T-cell (primary cell): ENCODE results near the gene PMF1. TPM values are rescaled to one million over a fixed set of nuclear protein-coding genes. Genes with fewer than 3 reads are reported as not detected.

Experiments
- ATAC-seq, 4 experiments: fragments of 200-7000 bp in 3 of 4; fragments of 150-1000 bp in 1 of 4; cut with Tn5 transposase; replicated peaks in 1 of 4; 1 replicate in 3 of 4; 2 replicates in 1 of 4; pipeline ENCODE4 v1.10.0; 2021; ENCODE audit warnings: moderate library complexity in 3 of 4, mild to moderate bottlenecking in 2 of 4, moderate number of reproducible peaks in 1 of 4
- CTCF ChIA-PET, 2 donors: fragments of 300-600 bp; sonication (Branson Sonifier 250); formaldehyde crosslinking; loops; one replicate each; lab custom pipeline; 2022; ENCODE audit warnings: antibody characterized with exemption in 2 of 2; lab: Charles Lee
- POLR2A ChIA-PET, 2 donors: fragments of 300-600 bp; sonication (Branson Sonifier 250); formaldehyde crosslinking; loops; one replicate each; lab custom pipeline; 2022; ENCODE audit warnings: antibody characterized with exemption in 2 of 2; lab: Charles Lee
- DNase-seq, 35 experiments: peaks; one replicate each; pipeline versions ENCODE4 v3.0.0 to v3.0.0-alpha.2; 2013 to 2023
- H3K27ac ChIP-seq: one replicate; pipeline ENCODE4 v1.5.1; 2013; ENCODE audit warnings: low read length
- H3K27me3 ChIP-seq, 2 experiments: replicated peaks in 1 of 2; 1 replicate in 1 of 2; 2 replicates in 1 of 2; pipeline versions ENCODE4 v1.6.1 to v1.7.0; 2013; ENCODE audit warnings: low read length in 1 of 2, mixed read lengths in 1 of 2; ENCODE audit not compliant: control insufficient read depth in 2 of 2, insufficient read depth in 2 of 2; ENCODE audit errors: extremely low read depth in 1 of 2
- H3K36me3 ChIP-seq, 2 donors: 1 replicate in 1 of 2; 2 replicates in 1 of 2; pipeline versions ENCODE4 v1.6.1 to v1.7.0; 2013; ENCODE audit warnings: low read length in 1 of 2; ENCODE audit not compliant: control insufficient read depth in 2 of 2, insufficient read depth in 1 of 2; ENCODE audit errors: extremely low read depth in 1 of 2
- H3K4me1 ChIP-seq, 2 experiments: 1 replicate in 1 of 2; 2 replicates in 1 of 2; pipeline versions ENCODE4 v1.6.1 to v1.7.0; 2013; ENCODE audit warnings: low read length in 2 of 2, mixed read lengths in 1 of 2; ENCODE audit not compliant: insufficient read depth in 2 of 2, control insufficient read depth in 1 of 2; ENCODE audit errors: extremely low read depth in 1 of 2
- H3K4me3 ChIP-seq, 2 donors: 1 replicate in 1 of 2; 2 replicates in 1 of 2; pipeline versions ENCODE4 v1.5.1 to v1.7.0; 2013; ENCODE audit warnings: mild to moderate bottlenecking in 2 of 2, low read length in 1 of 2, moderate library complexity in 1 of 2; ENCODE audit not compliant: control insufficient read depth in 1 of 2; ENCODE audit errors: extremely low read depth in 1 of 2
- H3K9me3 ChIP-seq: 2 replicates; pipeline ENCODE4 v1.7.0; 2013
- H3K27ac Mint-ChIP-seq, 2 donors: one replicate each; pipeline ENCODE4 v1.8.0; 2020 to 2021; ENCODE audit warnings: mild to moderate bottlenecking in 2 of 2, mixed read lengths in 2 of 2
- H3K27me3 Mint-ChIP-seq, 2 donors: one replicate each; pipeline ENCODE4 v1.8.0; 2021 to 2022; ENCODE audit warnings: mixed read lengths in 2 of 2
- H3K36me3 Mint-ChIP-seq: one replicate; pipeline ENCODE4 v1.8.0; 2021; ENCODE audit warnings: mixed read lengths
- H3K4me1 Mint-ChIP-seq, 3 donors: one replicate each; pipeline ENCODE4 v1.8.0; 2020 to 2022; ENCODE audit warnings: mixed read lengths in 3 of 3, mild to moderate bottlenecking in 1 of 3
- H3K4me3 Mint-ChIP-seq, 3 donors: one replicate each; pipeline ENCODE4 v1.8.0; 2020 to 2022; ENCODE audit warnings: mild to moderate bottlenecking in 3 of 3, mixed read lengths in 3 of 3, moderate library complexity in 3 of 3
- H3K9me3 Mint-ChIP-seq, 3 donors: one replicate each; pipeline ENCODE4 v1.8.0; 2020 to 2022; ENCODE audit warnings: mixed read lengths in 3 of 3
- WGBS: methylation state at CpG from one replicate; pipeline ENCODE4 v1.1.5; 2013; ENCODE audit warnings: missing lambda C conversion rate; ENCODE audit not compliant: insufficient coverage; 5-methylcytosine and 5-hydroxymethylcytosine counted together
- total RNA-seq, 35 experiments: library from RNA in 6 of 35; stranded (reverse) in 6 of 35; fragments of 120-200 nt in 1 of 35; gene quantifications; one replicate each; pipeline versions ENCODE4 v1.2.1 to v1.2.4 and lab custom pipeline; 2013 to 2026

PMF1 gene
- total RNA-seq, 5 donors from 2014 or later (not counting 1 experiment from before 2014, with no cell fraction given), result 54.7 to 58.7 (median 57.6) TPM

GRCh38 chr1:156193488-156194299, 19.1 kb upstream of the PMF1 start, which contains the start of gene SLC25A44:
SLC25A44 (plus strand) TSS chr1:156194104; CDS start chr1:156199848, 5,744 bp downstream.
- DNase-seq (peak; percentile 91 to 100 (median 96)), ATAC-seq (peak; percentile 97 to 99 (median 99))
- Histone ChIP-seq H3K4me3 (peak within 1 kb of the TSS; percentile 85 to 89), H3K36me3 (peaks cover 6 to 10% of the 10 kb centered on the region in 2 donors), H3K27me3 (no peaks in the 10 kb centered on the region), H3K27ac (peak within 1 kb of the TSS; percentile 80), H3K4me1 (peaks cover 5 to 40% of the 10 kb centered on the region in 2 experiments), H3K9me3 (no peaks in the 10 kb centered on the region)
- Mint-ChIP-seq H3K36me3 (peaks cover 20% of the 10 kb centered on the region), H3K27ac (peak within 1 kb of the TSS; percentile 89 to 93), H3K4me1 (peaks cover 54 to 56% (median 55%) of the 10 kb centered on the region in 3 donors), H3K27me3 (no peaks in the 10 kb centered on the region), H3K9me3 (no peaks in the 10 kb centered on the region), H3K4me3 (peak within 1 kb of the TSS; percentile 94 to 100 (median 98))
- under 1% methylated on average over 57 of the region's 59 CpGs for WGBS
- CTCF ChIA-PET, result interaction anchor here in 1 of 2 donors (0.6 to 2.2 kb wide), 7 partner anchors 15 to 191 kb away, joined by 3 to 23 read pairs (median 5); partner anchors contain the start of genes PMF1 and SMG5
- POLR2A ChIA-PET, result interaction anchor here in 1 of 2 donors (0.6 to 2.4 kb wide), 5 partner anchors 9 to 97 kb away, joined by 3 to 32 read pairs (median 4); partner anchors contain the start of genes PMF1 and SMG5

GRCh38 chr1:156194300-156194652, 18.5 kb upstream of the PMF1 start:
- CTCF ChIA-PET, result interaction anchor here (0.5 to 2.2 kb wide), 6 partner anchors 19 to 89 kb away, joined by 3 to 23 read pairs (median 8); partner anchors contain the start of genes PMF1 (in 1 of the 2) and SMG5 (in 1 of the 2)
- H3K4me3 Mint-ChIP-seq, result peak overlapping the region; percentile 94 to 100 (median 98)
- POLR2A ChIA-PET, result interaction anchor here in 1 of 2 donors (0.7 to 2.4 kb wide), 4 partner anchors 9 to 449 kb away, joined by 3 to 32 read pairs (median 4); partner anchors contain the start of genes PMF1 and SMG5
- ATAC-seq (peak in 1 of 4 experiments; percentile 2), DNase-seq (no peak)
- H3K36me3 Mint-ChIP-seq, result peaks cover 21% of the 10 kb centered on the region
- 5% methylated on average over 12 of the region's 14 CpGs for WGBS
- no peaks in the 10 kb centered on the region for H3K27me3 Mint-ChIP-seq
- peak overlapping the region; percentile 65 for H3K27ac ChIP-seq
- no peaks in the 10 kb centered on the region for H3K9me3 ChIP-seq
- peak overlapping the region; percentile 89 to 93 for H3K27ac Mint-ChIP-seq
- peaks cover 6 to 10% of the 10 kb centered on the region in 2 donors for H3K36me3 ChIP-seq
- no peaks in the 10 kb centered on the region for H3K9me3 Mint-ChIP-seq
- H3K27me3 ChIP-seq, result no peaks in the 10 kb centered on the region
- peak overlapping the region; percentile 85 to 89 for H3K4me3 ChIP-seq
- H3K4me1 Mint-ChIP-seq, result peaks cover 60 to 61% (median 61%) of the 10 kb centered on the region in 3 donors
- H3K4me1 ChIP-seq, result peaks cover 5 to 46% of the 10 kb centered on the region in 2 experiments

GRCh38 chr1:156195853-156196252, 17.0 kb upstream of the PMF1 start:
- peaks cover 6 to 22% of the 10 kb centered on the region in 2 donors for H3K36me3 ChIP-seq
- no peak for DNase-seq
- WGBS, result 88% methylated on average over 4 of the region's 4 CpGs
- H3K4me1 ChIP-seq, result peaks cover 5 to 58% of the 10 kb centered on the region in 2 experiments
- H3K36me3 Mint-ChIP-seq, result peaks cover 34% of the 10 kb centered on the region
- POLR2A ChIA-PET, result interaction anchor here in 1 of 2 donors (0.6 kb wide), 1 partner anchor 77 kb away, joined by 4 read pairs; no protein-coding TSS in a partner anchor
- CTCF ChIA-PET, result no interaction called here
- no peak overlapping the region for H3K4me3 ChIP-seq
- H3K4me1 Mint-ChIP-seq, result peaks cover 74 to 77% (median 75%) of the 10 kb centered on the region in 3 donors
- no peak overlapping the region for H3K27ac ChIP-seq
- H3K9me3 ChIP-seq, result no peaks in the 10 kb centered on the region
- ATAC-seq, result no peak
- H3K27me3 ChIP-seq, result no peaks in the 10 kb centered on the region
- no peaks in the 10 kb centered on the region for H3K27me3 Mint-ChIP-seq
- no peak overlapping the region for H3K27ac Mint-ChIP-seq
- no peaks in the 10 kb centered on the region for H3K9me3 Mint-ChIP-seq
- peak overlapping the region in 2 of 3 donors; percentile 50 to 100 for H3K4me3 Mint-ChIP-seq

GRCh38 chr1:156196445-156196844, 16.4 kb upstream of the PMF1 start:
- Mint-ChIP-seq H3K27ac (no peak overlapping the region), H3K9me3 (no peaks in the 10 kb centered on the region), H3K27me3 (no peaks in the 10 kb centered on the region), H3K4me3 (peak overlapping the region in 1 of 3 donors; percentile 100), H3K36me3 (peaks cover 34% of the 10 kb centered on the region), H3K4me1 (peaks cover 74 to 77% (median 75%) of the 10 kb centered on the region in 3 donors)
- H3K9me3 ChIP-seq, result no peaks in the 10 kb centered on the region
- no peak for ATAC-seq
- CTCF ChIA-PET, result no interaction called here
- no peak overlapping the region for H3K4me3 ChIP-seq
- peaks cover 5 to 60% of the 10 kb centered on the region in 2 experiments for H3K4me1 ChIP-seq
- H3K36me3 ChIP-seq, result peaks cover 6 to 26% of the 10 kb centered on the region in 2 donors
- H3K27ac ChIP-seq, result no peak overlapping the region
- DNase-seq, result no peak
- POLR2A ChIA-PET, result interaction anchor here in 1 of 2 donors (0.6 kb wide), 1 partner anchor 77 kb away, joined by 4 read pairs; no protein-coding TSS in a partner anchor
- 80% methylated on average over 2 of the region's 2 CpGs for WGBS
- H3K27me3 ChIP-seq, result no peaks in the 10 kb centered on the region

GRCh38 chr1:156198831-156199349, 13.9 kb upstream of the PMF1 start:
- POLR2A ChIA-PET, result interaction anchor here in 1 of 2 donors (0.6 to 1.0 kb wide), 2 partner anchors 14 to 47 kb away, joined by 4 to 5 read pairs; partner anchors contain the start of gene PMF1
- H3K36me3 Mint-ChIP-seq, result peaks cover 32% of the 10 kb centered on the region

More at GRCh38 chr1:156198831-156199349, 13.9 kb upstream of the PMF1 start:
- H3K27me3 ChIP-seq, result no peaks in the 10 kb centered on the region
- WGBS, result 3% methylated on average over 4 of the region's 5 CpGs
- peak overlapping the region; percentile 35 for H3K27ac ChIP-seq
- H3K4me3 Mint-ChIP-seq, result no peak overlapping the region
- peak overlapping the region; percentile 62 to 79 for H3K27ac Mint-ChIP-seq
- H3K9me3 Mint-ChIP-seq, result no peaks in the 10 kb centered on the region
- H3K4me1 Mint-ChIP-seq, result peaks cover 62 to 63% (median 62%) of the 10 kb centered on the region in 3 donors
- no peak for ATAC-seq
- H3K27me3 Mint-ChIP-seq, result no peaks in the 10 kb centered on the region
- no peak overlapping the region for H3K4me3 ChIP-seq
- CTCF ChIA-PET, result interaction anchor here (0.6 to 1.5 kb wide), 4 partner anchors 12 to 1926 kb away, joined by 3 to 5 read pairs (median 3); no protein-coding TSS in a partner anchor
- DNase-seq, result no peak
- H3K4me1 ChIP-seq, result peaks cover 5 to 53% of the 10 kb centered on the region in 2 experiments
- H3K36me3 ChIP-seq, result peaks cover 6 to 39% of the 10 kb centered on the region in 2 donors
- H3K9me3 ChIP-seq, result no peaks in the 10 kb centered on the region
